ENCODE data around the gene PLK5.

PLK5 gene

DNA sequence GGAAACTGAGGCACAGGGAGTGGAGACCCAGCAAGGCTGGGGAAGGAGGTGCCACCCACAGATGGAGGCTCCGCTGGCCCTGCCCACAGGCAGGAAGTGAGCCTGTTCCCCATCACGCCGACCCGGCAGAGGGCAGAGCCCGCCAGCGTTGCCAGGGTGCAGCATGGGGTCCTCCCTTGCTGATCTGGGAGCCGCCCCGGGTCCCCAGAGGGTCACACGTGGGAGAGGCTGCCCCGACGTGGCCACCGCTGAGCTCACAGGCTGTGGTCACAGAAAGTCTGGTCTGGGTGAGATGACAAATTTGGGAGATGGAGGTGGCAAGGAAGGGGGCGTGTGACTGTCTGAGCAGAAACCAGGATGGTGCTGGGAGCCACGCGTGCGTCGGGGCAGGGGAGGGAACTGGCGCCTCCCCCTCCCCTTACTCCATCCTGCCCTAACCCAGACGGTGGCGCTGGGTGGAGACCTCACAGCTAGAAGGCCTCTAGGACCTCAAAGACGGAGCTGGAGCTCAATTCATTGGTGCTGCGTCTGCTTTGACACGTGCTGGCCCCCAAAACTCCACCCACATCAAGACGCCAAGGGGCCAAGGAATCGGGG, 36.5 kb downstream of the PLK5 start:
- DNase-seq = no peak

DNA sequence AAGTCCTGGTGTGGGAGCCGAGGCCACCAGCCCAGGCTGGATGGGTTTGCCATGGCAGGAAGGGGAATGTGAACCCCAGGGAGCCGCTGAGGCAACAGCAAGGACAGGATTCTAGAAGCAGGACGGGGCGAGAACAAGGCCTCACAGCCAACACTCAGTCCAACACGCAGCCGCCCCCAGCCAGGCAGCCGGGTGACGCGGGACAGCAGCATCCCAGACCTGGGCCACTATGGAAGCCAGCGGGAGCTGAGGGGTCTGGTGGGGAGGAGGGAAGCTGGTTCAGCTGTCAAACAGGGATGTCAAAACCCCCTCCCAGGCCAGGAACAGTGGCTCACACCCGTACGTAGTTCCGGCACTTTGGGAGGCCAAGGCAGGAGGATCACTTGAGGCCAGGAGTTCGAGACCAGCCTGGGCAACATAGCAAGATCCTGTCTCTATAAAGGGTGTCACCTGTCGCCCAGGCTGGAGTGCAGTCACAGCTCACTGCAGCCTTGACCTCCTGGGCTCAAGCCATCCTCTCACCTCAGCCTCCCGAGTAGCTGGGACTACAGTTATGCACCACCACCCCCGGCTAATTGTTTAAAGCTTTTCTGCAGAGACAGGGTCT, 37.5 kb downstream of the PLK5 start:
- DNase-seq = no peak

DNA sequence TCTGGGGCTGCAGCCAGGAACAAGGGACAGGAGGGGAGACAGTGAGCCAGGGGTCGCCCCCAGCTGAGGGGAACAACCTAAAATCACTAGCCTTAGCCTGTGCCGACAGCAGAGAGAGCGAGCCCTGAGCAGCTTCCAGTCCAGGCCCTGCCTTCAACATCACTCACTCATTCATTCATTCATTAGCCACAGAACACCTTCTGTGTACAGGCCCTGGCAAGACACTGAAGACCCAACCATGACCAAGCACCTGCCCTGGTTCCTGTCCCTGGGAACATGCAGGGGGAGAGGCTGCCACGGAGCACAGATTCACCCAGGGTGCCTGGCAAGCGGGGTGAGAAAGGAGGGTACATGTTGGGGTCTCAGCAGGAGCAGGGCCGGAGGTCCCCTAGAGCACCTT, 39.4 kb downstream of the PLK5 start:
- no peak for DNase-seq

DNA sequence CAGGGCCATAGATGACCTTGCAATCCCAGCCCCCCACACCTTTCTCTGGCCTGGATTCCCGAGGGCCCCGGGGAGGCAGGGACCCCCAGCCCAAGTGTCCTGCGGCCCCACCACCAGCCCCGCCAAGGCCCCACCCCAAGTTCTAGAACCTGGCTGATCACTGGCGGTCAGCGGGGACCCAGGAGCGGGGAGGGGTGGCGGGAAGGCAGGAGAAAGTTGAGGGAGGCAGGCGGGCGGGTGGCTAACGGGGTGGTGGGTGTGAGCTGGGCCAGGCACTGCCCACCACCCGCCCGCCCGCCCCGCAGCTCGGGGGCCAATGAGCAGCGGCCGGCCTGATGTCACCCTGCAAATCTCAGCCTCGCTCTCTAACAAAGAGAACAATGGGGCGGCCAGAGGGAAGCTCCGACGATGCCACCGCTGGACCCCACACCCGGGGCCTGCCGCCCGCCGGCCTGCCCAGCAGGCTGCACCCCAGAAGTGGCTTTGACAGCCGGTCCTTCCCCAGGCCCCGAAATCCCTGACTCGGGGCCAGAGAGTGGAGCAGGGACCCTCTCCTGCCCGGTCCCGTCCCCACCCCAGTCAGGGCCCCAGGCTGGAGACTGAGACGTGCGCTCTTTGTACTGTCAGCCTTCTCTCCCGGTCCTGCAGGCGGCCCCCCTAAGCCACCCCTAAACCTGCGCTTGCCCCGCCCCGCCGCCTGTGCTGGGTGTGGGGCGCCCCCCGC, 42.7 kb downstream of the PLK5 start:
- DNase-seq = no peak

DNA sequence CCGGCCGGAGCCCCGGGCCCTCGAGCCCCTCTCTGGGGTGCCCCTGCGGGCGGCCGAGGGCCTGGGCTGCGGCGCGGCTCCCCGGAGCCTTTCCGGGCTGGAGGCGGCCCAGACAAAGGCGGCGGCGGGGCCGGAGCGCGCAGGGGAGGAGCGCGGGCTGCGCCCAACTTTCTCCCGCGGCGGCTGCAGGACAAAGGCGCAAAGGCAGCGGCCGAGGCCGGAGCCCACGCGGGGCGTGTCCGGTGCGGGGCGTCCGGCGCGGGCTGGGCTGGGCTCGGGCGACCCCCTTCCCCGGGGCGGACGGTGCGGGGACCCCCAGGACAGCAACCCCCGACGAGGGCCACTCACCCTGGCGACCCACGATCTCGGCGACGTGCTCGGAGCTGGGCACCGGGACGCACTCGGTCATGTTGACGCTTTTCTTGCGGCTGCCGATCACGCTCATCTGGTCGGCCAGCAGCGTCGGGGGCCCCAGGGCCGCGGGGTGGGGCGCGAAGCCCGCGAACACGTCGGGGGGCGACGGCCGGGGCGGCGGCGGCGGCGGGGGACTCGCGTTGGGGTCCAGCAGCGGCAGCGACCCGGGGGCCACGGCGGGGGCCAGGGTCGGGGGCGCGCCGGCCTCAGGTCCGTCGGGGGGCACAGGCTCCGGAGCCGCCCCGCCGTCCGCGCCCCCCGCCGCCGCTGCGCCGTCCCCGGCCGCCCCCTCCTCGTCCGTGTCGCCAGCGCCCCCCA, 43.4 kb downstream of the PLK5 start:
- no peak for DNase-seq

DNA sequence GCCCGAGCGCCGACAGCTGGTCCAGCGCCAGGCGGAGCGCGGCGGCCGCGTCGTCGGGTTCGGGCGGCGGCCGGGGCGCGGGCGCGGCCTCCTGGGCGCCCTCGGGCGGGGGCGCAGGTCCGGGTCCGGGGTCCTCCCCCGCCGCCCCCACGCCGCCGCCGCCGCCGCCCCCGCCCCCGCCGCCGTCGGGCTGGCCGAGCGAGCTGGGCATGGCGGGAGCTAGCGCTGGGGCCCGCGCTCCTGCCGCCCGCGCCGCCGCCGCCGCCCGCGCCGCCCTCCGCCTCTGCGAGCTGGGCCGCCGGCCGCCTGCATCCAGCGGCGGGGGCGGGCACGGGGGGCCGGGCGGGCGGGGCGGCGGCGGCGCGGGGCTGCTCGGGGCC, 44.0 kb downstream of the PLK5 start:
- no peak for DNase-seq

DNA sequence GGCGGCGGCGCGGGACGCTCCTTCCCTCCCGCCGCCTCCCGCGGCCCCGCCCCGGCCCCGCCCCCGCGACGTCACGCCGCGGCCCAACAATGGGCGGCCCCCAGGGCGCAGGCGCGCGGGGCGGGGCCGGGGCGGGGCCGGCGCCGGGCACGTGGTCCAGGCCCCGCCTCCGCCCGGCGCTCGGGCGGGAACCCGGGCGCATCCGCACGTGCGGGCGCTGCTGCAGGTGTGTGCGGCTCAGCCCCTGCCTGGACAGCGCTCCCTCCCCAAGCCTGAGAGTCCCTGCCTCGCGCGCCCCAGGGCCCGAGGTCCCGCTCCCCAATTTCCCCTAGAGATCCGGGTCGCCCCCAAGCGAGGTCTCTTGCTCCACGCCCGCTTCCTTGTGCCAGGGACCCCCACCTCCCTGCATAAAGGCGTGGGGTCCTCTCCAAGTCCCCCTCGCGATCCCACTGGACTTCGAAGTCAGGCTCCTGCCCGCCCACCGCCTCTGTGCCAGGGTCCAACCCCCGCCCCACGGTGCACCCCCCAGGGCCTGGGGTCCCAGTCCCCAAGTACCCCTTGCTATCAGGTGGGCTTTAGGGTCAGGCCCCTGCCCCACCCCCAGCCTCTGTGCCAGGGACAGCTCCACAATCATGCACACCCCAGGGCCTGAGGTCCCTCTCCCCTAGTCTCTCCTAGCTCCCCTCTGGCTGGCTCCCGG, 44.6 kb downstream of the PLK5 start, which contains the start of gene MEX3D:
MEX3D (minus strand) TSS at position 6 of the 700 bp plus-strand sequence. CDS start 267 bp downstream, outside the sequence.
- DNase-seq = peak; percentile 80

DNA sequence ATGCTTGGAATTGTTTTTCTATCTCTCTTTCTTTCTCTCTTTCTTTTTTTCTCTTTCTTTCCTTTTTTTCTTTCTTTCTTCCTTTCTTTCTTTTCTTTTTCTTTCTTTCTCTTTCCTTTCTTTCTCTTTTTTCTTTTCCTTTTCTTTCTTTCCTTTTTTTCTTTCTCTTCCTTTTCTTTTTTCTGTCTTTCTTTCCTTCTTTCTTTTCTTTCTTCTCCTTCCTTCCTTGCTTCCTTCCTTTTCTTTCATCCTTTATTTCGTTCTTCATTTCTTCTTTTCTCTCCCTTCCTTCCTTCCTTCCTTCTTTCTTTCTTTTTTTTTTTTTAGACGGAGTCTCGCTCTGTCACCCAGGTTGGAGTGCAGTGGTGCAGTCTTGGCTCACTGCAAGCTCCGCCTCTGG, 46.1 kb downstream of the PLK5 start:
- no peak for DNase-seq

DNA sequence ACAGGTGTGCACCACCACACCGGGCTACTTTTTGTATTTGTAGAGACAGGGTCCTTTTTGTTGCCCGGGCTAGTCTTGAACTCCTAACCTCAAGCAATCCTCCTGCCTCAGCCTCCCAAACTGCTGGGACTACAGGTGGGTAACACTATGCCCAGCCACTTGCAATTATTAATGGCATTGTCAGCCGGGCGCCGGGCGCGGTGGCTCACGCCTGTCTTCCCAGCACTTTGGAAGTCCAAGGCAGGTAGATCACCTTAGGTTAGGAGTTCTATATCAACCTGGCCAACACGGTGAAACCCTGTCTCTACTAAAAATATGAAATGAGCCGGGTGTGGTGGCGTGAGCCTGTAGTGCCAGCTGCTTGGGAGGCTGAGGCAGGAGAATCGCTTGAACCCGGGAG, 47.0 kb downstream of the PLK5 start:
- DNase-seq = no peak

DNA sequence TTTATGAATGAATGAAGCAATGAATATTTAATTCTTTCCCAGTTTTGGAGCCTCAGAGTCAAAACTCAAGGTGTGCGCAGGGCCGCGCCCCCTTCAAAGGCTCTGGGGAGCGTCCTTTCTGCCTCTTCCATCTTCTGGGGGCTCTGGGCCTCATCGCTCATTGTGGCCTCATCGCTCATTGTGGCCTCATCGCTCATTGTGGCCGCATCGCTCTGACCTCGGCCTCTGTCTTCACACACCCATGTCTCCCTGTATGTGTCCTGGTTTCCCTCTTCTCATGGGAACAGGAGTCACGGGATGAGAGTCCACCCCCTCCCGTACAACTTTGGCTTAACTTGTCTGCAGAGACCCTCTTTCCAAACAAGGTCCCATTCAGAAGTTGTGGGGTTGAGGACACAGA, 47.5 kb downstream of the PLK5 start:
- DNase-seq = no peak

DNA sequence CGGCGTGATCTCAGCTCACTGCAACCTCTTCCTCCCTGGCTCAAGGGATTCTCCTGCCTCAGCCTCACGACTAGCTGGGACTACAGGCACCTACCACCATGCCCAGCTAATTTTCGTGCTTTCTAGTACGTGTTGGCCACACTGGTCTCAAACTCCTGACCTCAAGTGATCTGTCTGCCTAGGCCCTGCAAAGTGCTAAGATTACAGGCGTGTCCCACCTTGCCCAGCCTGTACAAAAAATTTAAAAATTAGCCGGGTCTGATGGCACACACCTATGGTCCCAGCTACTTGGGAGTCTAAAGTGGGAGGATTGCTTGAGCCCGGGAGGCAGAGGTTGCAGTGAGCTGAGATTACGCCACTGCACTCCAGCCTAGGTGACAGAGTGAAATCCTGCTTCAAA, 48.9 kb downstream of the PLK5 start:
- DNase-seq = no peak

DNA sequence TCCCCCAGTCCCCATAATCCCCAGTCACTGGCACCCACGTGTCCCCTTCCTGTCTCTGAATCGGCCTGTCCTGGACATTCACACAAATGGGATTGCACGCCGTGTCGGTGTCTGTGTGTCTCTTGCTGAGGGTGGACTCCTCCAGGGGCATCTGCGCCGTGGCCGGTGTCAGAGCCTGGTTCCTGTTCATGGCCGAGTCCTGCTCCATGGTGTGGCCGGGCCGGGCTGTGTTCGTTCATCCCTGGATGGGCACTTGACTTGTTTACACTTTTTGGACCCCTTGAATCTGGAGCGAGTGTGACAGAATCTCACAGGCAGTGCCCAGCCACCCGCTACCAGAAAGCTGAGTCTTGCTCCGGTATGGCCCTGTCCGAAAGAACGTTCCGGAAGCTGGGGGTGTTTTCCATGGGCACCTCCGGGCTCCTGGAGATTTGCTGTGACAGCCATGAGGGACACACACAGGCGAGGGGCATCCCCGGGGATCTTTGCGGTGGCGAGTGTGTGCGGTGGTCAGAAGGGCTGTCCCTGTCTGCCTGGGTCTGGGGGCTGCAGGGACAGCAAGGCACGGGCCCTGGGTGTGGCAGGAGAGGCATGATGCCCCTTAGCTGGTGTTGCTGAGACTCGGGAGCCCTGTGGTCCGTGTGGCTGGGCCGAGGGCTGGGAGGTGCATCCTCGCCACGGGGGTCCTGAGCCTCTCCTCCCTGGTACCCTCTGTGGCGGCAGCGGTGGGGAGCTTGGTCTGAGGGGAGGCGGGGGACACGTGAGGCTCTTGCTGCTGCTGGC, 50.7 kb downstream of the PLK5 start:
- no peak for DNase-seq

DNA sequence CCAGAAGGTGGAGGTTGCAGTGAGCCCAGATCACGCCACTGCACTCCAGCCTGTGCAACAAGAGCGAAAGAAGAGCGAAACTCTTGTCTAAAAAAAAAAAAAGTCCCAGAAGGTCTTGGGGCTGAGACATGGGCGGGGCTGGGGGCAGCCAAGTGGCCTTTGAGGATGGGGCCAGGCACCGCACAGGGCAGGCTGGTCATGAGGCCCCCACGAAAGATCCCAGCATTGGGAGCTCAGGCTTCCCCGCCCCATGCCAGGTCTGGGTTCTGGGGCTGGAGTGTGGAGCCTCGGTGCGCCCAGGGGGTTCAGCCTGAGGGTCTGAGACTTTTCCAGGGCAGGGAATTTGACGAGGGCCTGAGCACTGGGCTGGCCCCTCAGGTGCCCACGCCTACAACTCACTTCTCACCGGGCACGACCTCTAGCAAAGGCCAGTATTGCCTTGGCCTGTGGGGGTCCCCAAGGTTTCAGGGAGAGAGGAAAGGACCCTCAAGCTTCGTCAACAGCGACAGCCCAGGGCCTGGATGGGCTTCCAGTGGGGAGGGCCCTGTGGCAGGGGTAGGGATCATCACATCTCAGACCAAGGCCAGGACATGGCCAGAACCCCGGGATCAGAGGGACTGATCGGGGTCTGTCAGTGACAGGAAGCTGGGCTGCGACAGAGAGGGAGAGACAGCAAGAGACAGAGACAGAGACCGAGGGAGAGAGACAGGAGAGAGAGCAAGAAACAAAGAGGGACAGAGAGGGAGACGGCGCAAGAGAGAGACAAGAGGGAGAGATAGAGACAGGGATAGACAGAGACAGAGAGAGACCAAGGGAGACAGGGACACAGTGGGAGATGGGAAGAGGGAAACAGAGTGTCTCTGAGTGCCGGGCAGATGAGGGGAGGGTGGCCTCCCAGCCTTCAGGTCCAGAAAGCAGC, 51.7 kb downstream of the PLK5 start:
- DNase-seq = no peak

DNA sequence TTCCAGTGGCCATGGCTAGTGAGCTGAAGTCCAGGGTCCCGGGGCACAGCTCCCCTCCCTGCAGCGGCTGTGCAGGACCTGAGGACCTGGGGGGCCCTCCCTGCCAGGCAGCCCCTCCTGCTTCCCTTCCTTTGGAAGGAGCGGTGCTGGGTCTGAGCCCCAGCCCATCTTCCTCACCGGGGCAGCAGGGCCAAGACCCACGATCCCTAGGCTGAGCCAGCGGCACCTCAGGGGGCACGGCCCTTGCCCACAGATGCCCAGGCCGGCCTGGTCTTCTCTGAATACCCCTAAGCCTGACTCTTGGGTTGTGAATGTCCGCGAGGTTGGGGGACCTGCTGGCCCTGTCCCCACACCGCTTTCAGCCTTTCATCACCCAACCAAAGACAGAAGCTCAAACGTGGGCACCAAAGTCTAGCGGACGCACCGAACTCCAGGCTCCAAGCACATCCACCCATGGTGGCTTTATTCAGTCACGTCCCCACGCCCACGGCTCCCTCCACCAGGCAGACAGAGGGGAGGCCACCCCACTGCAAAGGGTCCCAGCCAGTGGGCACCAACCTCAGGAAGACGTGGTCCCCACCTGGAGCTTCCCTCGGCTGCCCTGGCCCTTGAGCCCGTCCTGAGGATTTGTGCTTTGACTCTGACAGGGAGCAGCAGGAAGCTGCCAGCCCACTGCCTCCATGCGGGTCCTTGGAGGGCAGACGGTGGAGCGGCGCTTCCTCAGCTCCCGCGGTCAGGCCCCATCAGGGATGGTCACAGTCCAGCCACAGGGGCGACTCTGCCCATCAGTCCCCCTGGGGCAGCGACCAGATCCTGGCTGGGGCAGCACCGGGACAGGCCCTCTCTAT, 52.6 kb downstream of the PLK5 start:
- no peak for DNase-seq

DNA sequence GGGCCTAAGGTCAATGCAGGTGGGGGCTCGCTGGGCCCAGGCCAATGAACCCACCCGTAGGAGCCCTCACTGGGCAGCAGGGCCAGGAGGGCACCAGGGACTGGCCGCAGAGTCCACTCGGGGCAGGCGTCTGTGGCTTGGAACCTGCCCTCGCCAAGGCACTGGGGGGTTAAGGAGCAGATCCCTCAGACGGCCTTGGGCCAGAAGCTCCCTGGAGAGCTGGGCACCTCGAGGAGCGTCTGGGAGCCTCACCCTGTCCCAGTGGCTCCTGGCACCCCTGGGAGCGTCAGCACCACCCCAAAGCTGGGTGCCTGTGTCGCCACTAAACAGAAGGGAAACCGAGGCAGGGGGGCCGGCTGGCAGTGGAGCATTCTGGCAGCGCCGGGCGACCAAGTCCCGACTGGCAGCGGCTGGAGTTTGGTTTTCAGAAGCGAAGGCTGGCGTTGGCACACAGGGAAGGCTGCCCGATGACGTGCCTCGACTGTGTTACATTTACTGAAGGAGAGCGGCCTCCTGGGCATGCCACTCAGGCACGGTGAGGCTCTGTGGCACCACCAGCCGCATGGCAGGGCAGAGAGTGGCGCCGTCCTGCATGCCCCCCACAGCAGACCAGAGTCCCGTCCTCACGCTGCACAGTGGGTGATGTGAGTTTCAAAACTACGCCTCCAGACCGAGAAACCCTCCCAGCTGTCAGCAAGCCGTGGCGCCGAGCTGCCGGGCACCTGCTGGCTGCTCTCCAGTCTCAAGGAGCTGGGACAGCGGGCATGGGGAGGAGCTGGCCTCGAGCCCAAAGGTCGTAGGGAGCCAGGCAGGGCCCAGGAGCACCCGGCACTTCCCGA, 53.4 kb downstream of the PLK5 start:
- DNase-seq = no peak

DNA sequence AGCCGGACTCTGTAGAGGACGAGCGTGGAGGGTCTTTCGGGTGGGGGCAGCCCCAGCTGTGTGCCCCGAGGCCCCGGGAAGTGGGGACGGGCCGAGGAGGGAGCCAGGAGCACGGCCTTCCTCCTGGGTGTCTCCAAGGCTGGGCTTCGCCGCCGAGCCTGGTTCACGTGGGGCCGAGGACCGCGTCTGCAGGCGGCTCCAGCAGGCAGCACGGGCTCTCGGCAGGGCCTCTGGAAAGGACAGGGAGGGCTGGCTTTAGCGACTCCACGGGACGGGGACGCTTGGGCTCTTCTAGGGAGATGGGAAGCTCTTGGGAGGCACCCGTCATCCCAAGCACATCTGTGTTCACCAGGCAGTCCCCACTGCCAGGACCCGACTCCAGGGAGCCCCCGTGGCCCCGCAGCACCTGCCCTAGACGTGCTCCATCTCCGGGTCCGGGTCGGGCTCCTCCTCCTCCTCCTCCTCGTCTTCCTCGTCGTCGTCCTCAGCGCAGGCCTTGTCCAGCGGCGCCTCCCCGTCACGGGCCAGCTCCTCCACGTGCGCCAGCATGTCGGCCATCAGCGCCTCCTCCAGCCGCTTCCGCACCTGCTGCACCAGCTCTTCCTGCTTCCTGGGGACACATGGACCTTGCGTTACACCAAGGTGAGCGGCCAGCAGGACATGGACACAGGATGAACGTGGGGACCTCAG, 54.2 kb downstream of the PLK5 start:
- DNase-seq = no peak

DNA sequence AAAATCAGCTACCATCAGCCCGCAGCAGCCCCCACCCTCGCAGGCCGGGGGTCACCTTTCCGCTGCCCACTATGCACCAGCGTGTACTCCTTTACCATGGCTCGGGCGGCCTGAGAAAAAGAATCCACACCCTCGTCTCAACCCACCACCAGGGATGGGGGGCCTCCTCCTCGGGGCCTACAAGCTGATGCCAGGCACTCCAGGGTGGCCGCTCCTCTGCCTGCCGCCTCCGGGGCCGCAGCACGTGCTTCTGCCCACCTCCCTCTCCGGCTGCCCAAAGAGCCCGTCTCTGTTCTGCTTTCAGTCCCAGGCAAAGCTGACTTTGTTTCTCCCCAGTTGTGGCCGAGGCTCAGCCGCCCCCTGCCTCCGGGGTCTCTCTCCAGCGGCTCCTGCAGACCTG, 55.3 kb downstream of the PLK5 start:
- no peak for DNase-seq

DNA sequence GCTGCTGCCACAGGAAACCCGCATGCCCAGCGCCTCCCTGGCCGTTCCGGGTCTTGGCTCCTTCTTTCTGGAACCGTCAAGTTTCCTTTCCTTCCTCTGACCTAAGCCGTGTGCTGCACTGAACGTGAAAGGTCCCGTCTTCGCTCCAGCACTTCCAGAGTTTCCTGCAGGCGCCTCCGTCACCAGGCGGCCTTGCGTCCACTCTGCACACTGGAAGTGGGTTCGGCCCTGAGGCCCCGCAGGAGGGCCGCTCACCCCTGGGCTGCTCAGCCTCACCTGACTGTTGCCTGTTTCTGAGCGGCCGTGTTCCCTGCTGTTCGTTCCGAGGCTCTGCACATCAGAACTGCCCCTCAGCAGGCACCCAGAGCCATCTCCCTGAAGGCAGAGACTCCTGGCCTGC, 56.5 kb downstream of the PLK5 start:
- DNase-seq = no peak

DNA sequence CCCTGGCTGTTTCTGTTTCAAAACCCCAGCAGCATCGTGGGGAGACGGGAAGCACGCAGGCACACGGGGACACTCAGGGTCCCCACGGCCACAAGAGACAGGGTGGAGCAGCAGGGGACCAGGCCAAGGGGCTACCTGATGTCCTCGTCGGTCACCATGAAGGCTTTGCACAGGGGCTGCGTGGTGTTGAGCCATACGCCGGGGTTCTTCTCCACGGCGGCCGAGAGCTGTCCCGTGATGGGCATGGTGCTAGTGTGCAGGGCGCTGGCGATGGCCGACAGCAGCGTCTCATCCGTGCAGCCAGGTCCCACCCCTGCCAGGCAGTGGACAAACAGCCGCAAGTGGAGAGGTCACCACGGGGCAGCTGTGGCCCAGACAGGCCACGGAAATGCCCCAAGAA, 57.1 kb downstream of the PLK5 start:
- no peak for DNase-seq
